Thyroid gland (tissue), 4 donors: ENCODE results near the gene GNAQ.

Experiments
- CTCF ChIP-seq, 6 experiments: fragments of 200-600 bp in 3 of 6; fragments of 450-650 bp in 3 of 6; sonication (generic) in 3 of 6; IDR thresholded peaks; one replicate each; pipeline ENCODE4 v1.5.1; 2016 to 2019; ENCODE audit warnings: antibody characterized with exemption in 6 of 6, mild to moderate bottlenecking in 2 of 6, inconsistent platforms in 1 of 6, moderate library complexity in 1 of 6
- POLR2A ChIP-seq, 2 donors: fragments of 450-650 bp; IDR thresholded peaks; one replicate each; pipeline ENCODE4 v1.6.1; 2017; ENCODE audit warnings: antibody characterized with exemption in 2 of 2, mild to moderate bottlenecking in 2 of 2, moderate library complexity in 1 of 2

DNA sequence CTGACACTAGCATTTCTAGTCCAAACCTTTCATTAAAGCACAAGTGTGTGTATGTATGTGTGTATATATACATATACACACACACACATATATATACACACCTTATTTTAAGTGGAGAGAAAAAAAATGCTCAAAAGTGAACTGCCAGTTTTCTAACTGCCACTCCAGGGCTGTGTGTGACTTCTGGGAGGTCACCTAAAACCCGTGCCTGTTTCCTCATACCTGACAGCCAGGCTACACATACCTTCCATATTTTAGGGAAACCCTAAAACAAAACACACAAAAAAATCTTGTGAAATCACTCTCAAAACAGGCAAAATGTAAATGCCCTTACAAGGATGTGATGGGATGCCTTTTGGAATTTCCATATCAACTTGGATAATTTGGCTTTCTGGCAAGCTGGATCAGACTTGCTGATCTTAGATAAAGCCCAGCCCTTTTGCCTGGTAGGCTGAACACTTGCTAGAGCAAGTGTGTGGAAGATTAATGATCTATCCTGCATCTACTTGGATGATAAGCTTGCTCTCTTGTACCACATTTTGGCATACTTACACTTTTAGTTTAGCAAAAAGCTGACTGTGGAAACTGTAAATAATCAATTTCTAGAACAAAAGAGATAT is 127.8 kb downstream of the GNAQ start:
- TF ChIP-seq POLR2A (IDR thresholded peaks at IDR 0.05) (no peak), CTCF (IDR thresholded peaks at IDR 0.05) (no peak)
